RWPE1 (cell line): ENCODE data around the gene TARP.

Experiments used
- CTCF ChIA-PET: fragments of 350-600 bp; sonication (Branson Sonifier 250); formaldehyde crosslinking; extraction: SDS; loops from one replicate; lab custom pipeline; 2021; lab: Yijun Ruan, JAX
- POLR2A ChIA-PET: fragments of 400-600 bp; formaldehyde crosslinking; extraction: SDS; loops from one replicate; lab custom pipeline; 2020; ENCODE audit warnings: antibody characterized with exemption; ENCODE audit not compliant: low non-redundant PET; lab: Yijun Ruan, JAX
- DNase-seq: peaks from one replicate; pipeline ENCODE4 v3.0.0; 2012; ENCODE audit warnings: low spot score
- H3K27ac ChIP-seq: fragments of 450-650 bp; 2 replicates; pipeline ENCODE4 v1.5.1; 2017
- CTCF ChIP-seq: fragments of 450-650 bp; conservative IDR thresholded peaks from 2 replicates; pipeline ENCODE4 v1.5.1; 2017; ENCODE audit warnings: low read depth, mild to moderate bottlenecking

Gene TARP

GRCh38 chr7:38312821-38313220 lies 39.4 kb upstream of the TARP start:
- POLR2A ChIA-PET: no interaction called here
- CTCF ChIA-PET: interaction anchor here (0.7 kb wide), 1 partner anchor 79 kb away, joined by 3 read pairs; no protein-coding TSS in a partner anchor
- no peak for DNase-seq
- no peak for TF ChIP-seq CTCF
- H3K27ac ChIP-seq: no peak overlapping the region

DNA sequence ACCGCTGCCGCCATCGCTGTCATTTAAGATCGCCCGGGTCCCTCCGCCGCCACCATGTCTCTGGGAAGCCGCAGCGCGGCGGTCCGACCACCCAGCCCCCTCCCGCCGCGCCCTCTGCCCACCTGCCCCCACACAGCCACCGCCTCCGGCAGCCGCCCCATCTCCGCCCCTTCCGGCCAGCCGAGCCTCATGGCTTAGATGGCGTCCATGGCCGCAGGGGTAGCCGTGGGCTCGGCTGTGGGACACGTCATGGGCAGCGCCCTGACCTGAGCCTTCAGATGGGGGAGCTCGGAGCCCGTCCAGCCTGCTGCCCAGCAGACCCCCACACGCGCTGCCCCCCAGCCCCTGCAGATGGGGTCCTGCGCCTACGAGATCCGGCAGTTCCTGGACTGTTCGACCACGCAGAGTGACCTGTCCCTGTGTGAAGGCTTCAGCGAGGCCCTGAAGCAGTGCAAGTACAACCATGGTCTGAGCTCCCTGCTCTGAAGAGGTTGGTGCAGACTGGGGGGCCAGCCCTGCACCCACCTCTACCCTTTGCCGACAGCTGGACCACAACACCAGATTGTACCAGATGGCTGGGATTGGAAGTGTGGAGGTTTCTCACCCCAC lies 38.0 kb upstream of the TARP start:
- ChIA-PET CTCF (interaction anchor here (0.6 to 1.2 kb wide), 5 partner anchors 12 to 282 kb away, joined by 3 to 5 read pairs (median 4); no protein-coding TSS in a partner anchor), POLR2A (no interaction called here)
- TF ChIP-seq CTCF: no peak
- DNase-seq: no peak
- H3K27ac ChIP-seq: no peak overlapping the region

- TF ChIP-seq CTCF: no peak
- no peak for DNase-seq
- POLR2A ChIA-PET: no interaction called here
- CTCF ChIA-PET: interaction anchor here (0.7 to 1.2 kb wide), 3 partner anchors 12 to 283 kb away, joined by 3 to 5 read pairs (median 5); no protein-coding TSS in a partner anchor
- no peak overlapping the region for H3K27ac ChIP-seq
Measured at GRCh38 chr7:38310591-38311101, 37.2 kb upstream of the TARP start.

DNA sequence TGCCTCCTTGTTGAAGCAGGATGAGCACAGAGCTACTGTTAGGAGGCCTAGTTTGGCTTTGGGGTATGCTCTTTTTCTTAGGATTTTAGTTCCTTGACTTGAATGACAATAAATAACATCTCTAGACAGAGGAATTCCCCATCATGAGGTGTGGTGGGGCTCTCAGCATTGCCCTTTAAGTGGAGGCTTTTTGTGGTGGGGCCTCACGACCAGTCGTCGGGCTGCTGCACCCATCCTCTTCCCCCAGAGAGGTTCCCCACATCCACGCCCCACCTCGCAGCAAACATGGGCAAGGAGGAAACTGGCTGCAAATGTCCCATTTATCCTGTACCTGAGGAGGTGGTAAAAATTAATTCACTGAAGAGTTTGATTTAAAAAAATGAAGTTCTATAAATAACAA lies 36.1 kb upstream of the TARP start:
- DNase-seq: no peak
- no peak overlapping the region for H3K27ac ChIP-seq
- no peak for TF ChIP-seq CTCF
- ChIA-PET CTCF (no interaction called here), POLR2A (no interaction called here)

DNA sequence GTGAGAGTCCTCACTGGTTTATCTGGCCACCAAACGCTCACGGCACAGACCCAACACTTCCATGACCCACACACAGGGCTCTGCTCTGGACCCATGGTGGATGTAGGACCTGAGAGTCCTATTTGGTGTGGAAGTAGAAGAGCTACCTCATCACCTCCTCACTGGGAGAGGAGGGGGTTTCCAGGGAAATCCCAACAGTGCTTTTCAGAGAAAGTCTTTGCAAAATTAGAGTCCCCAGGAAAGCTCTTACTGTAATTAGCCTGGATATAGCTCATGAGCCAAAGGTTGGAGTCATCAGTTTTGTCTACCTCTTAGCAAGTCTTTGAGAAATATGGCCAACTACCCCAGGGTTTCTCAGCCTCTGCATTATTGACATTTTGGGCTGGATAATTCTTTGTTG lies 34.7 kb upstream of the TARP start:
- no peak overlapping the region for H3K27ac ChIP-seq
- ChIA-PET CTCF (no interaction called here), POLR2A (no interaction called here)
- DNase-seq: no peak
- no peak for TF ChIP-seq CTCF

DNA sequence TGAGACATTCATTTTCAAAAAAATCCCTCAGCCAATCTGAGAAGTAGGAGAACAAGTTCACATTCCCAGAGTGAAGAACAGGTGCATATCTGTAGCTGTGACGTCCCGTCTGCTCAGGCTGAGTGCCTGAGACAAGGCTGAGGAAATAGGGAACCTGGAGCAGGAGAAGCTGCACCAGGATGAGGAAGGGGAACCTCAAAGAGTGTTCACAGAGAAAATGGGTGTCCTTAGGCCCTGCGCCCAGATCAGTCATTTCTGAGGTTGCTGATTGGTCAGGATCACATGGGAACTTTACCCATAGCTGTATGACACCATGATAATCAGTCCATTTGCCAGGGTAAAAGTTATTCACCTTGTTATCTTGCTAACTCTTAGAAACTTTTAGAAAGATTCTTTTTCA lies 34.2 kb upstream of the TARP start:
- H3K27ac ChIP-seq: no peak overlapping the region
- no peak for TF ChIP-seq CTCF
- POLR2A ChIA-PET: no interaction called here

More for the DNA sequence above, 34.2 kb upstream of the TARP start:
- CTCF ChIA-PET: no interaction called here
- DNase-seq: no peak
